HG02588 (cell line): Measurements from ENCODE around the gene DEFB121.
"Not testable (repeated sequence)": the region's sequence is repeated elsewhere in the genome, so short reads cannot be mapped to it uniquely, and the experiment has no call there.

Experiments
- ATAC-seq: cut with Tn5 transposase; IDR thresholded peaks from one replicate; pipeline ENCODE4 v1.9.1; 2021; ENCODE audit warnings: mild to moderate bottlenecking, moderate library complexity; ENCODE audit not compliant: unreplicated experiment

The DEFB121 gene

GRCh38 chr20:31406115-31406514 is at the start of gene DEFB121:
DEFB121 (minus strand) TSS chr20:31406215; CDS start chr20:31406152, 63 bp downstream.
- no peak for ATAC-seq

- no peak for ATAC-seq
Measured at GRCh38 chr20:31454361-31454760, 48.3 kb upstream of the DEFB121 start.

- no peak for ATAC-seq
Measured at GRCh38 chr20:31452575-31452974, 46.6 kb upstream of the DEFB121 start.

GRCh38 chr20:31449511-31450414 is 43.7 kb upstream of the DEFB121 start:
- no peak for ATAC-seq

- no peak for ATAC-seq
Measured at GRCh38 chr20:31446084-31446819, 40.2 kb upstream of the DEFB121 start.

- ATAC-seq: no peak
Measured at GRCh38 chr20:31440012-31440659, 34.1 kb upstream of the DEFB121 start, which contains the start of gene DEFB123. DEFB123 (plus strand) TSS chr20:31440632; CDS start chr20:31440699, 67 bp downstream.

GRCh38 chr20:31430568-31431115 is 24.6 kb upstream of the DEFB121 start:
- ATAC-seq: no peak

GRCh38 chr20:31427576-31427975 is 21.6 kb upstream of the DEFB121 start:
- ATAC-seq: not testable (repeated sequence)

- not testable (repeated sequence) for ATAC-seq
Measured at GRCh38 chr20:31426891-31427551, 21.0 kb upstream of the DEFB121 start.

GRCh38 chr20:31425797-31426196 is 19.8 kb upstream of the DEFB121 start:
- no peak for ATAC-seq

GRCh38 chr20:31418307-31418706 is 12.3 kb upstream of the DEFB121 start:
- ATAC-seq: no peak

GRCh38 chr20:31415653-31416052 is 9.6 kb upstream of the DEFB121 start:
- ATAC-seq: no peak

GRCh38 chr20:31414381-31414780 is 8.4 kb upstream of the DEFB121 start:
- ATAC-seq: no peak

GRCh38 chr20:31410011-31410410 is 4.0 kb upstream of the DEFB121 start:
- ATAC-seq: no peak

GRCh38 chr20:31403886-31404285 is 2.1 kb downstream of the DEFB121 start:
- ATAC-seq: no peak

- no peak for ATAC-seq
Measured at GRCh38 chr20:31394900-31395299, 11.1 kb downstream of the DEFB121 start.

GRCh38 chr20:31392836-31393235 is 13.2 kb downstream of the DEFB121 start:
- ATAC-seq: no peak

GRCh38 chr20:31390490-31390889 is 15.5 kb downstream of the DEFB121 start, which contains the start of gene DEFB119:
DEFB119 (minus strand) TSS chr20:31390590; CDS start chr20:31390483, 107 bp downstream.
- ATAC-seq: no peak

GRCh38 chr20:31374346-31374745 is 31.7 kb downstream of the DEFB121 start:
- ATAC-seq: no peak

GRCh38 chr20:31368301-31368700 is 37.7 kb downstream of the DEFB121 start, which contains the start of gene DEFB118:
DEFB118 (plus strand) TSS chr20:31368601; CDS start chr20:31368651, 50 bp downstream.
- no peak for ATAC-seq
